Sigmoid colon (tissue), 4 donors: ENCODE results near the gene FAM50A.

Experiments
- EP300 ChIP-seq, 4 donors: sonication (generic); formaldehyde crosslinking; IDR thresholded peaks; one replicate each; pipeline ENCODE4 v1.6.1; 2017; ENCODE audit warnings: antibody characterized with exemption in 4 of 4
- POLR2A ChIP-seq, 2 donors: fragments of 450-650 bp; IDR thresholded peaks; one replicate each; pipeline ENCODE4 v1.6.1; 2016; ENCODE audit warnings: antibody characterized with exemption in 2 of 2, mild to moderate bottlenecking in 2 of 2, moderate library complexity in 2 of 2
- POLR2AphosphoS5 ChIP-seq, 4 donors: sonication (generic); formaldehyde crosslinking; IDR thresholded peaks; one replicate each; pipeline ENCODE4 v1.6.1; 2017; ENCODE audit warnings: antibody characterized with exemption in 4 of 4
- TF ChIP-seq, protein P1 (sequence below), 4 experiments: fragments of 450-650 bp in 3 of 4; fragments of 200-600 bp in 1 of 4; IDR thresholded peaks; one replicate each; pipeline ENCODE4 v1.5.1; 2016 to 2019; ENCODE audit warnings: antibody characterized with exemption in 4 of 4, mild to moderate bottlenecking in 3 of 4, moderate library complexity in 2 of 4

DNA sequence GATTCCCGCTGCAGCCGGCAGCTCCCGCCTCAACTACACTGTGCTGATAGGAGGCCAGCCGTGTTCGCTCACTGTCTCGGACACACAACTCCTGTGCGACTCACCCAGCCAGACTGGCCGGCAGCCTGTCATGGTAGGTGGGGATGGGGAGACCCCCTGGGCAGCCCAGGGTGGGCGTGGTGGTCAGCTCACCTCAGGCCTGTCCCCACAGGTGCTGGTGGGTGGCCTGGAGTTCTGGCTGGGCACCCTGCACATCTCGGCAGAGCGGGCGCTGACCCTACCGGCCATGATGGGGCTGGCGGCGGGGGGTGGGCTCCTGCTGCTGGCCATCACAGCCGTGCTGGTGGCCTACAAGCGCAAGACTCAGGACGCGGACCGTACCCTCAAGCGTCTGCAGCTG, 23.6 kb downstream of the FAM50A start:
- TF ChIP-seq, protein P1, sequence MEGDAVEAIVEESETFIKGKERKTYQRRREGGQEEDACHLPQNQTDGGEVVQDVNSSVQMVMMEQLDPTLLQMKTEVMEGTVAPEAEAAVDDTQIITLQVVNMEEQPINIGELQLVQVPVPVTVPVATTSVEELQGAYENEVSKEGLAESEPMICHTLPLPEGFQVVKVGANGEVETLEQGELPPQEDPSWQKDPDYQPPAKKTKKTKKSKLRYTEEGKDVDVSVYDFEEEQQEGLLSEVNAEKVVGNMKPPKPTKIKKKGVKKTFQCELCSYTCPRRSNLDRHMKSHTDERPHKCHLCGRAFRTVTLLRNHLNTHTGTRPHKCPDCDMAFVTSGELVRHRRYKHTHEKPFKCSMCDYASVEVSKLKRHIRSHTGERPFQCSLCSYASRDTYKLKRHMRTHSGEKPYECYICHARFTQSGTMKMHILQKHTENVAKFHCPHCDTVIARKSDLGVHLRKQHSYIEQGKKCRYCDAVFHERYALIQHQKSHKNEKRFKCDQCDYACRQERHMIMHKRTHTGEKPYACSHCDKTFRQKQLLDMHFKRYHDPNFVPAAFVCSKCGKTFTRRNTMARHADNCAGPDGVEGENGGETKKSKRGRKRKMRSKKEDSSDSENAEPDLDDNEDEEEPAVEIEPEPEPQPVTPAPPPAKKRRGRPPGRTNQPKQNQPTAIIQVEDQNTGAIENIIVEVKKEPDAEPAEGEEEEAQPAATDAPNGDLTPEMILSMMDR (IDR thresholded peaks at IDR 0.05) = no peak
- TF ChIP-seq POLR2AphosphoS5 (IDR thresholded peaks at IDR 0.05) (no peak), POLR2A (IDR thresholded peaks at IDR 0.05) (no peak), EP300 (IDR thresholded peaks at IDR 0.05) (no peak)
